ENCODE results near the gene DNAJB6.

- no peak for TF ChIP-seq CTCF (IDR thresholded peaks at IDR 0.05)
- no peak for TF ChIP-seq POLR2A (IDR thresholded peaks at IDR 0.05)
These were observed 7.4 kb upstream of the DNAJB6 start for GRCh38 chr7:157329447-157329846.

Measured in uterus (tissue), 2 donors.